ENCODE results near the gene TXNDC16. TPM values are rescaled to one million over a fixed set of nuclear protein-coding genes. Genes with fewer than 3 reads are reported as not detected.

TXNDC16 gene
- total RNA-seq, 4 donors from 2014 or later: 1.5 to 6.1 (median 4.3) TPM

DNA sequence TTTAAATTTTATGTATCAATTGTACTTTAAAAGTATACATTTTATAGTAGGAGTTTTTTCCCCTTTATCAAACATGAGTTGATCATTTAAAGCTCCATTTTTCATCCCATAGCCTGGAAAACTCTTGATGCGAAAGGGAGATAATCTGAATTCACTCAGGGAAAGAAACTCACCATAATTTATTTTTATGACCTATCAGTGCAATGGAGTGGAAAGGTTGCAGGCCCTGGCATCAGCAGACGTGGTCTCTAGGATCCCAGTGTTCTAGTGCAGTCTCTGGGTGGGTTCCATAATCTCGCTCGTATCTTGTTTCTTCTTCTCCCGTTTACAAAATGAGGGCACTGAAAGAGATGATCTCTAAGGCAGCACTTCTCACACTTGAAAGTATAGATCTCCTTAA, 153.2 kb downstream of the TXNDC16 start:
- Histone ChIP-seq H3K9me3 (no peaks in the 10 kb centered on the region), H3K27ac (no peak overlapping the region), H3K4me1 (peaks cover 0 to 16% (median 3%) of the 10 kb centered on the region in 3 donors), H3K27me3 (no peaks in the 10 kb centered on the region), H3K36me3 (no peaks in the 10 kb centered on the region), H3K4me3 (no peak overlapping the region)
- intact Hi-C loops (cut with DNase I): no loop called here
- TF ChIP-seq POLR2A (IDR thresholded peaks at IDR 0.05) (no peak), CTCF (IDR thresholded peaks at IDR 0.05) (no peak)
- no peak for DNase-seq
- WGBS, 2 donors: 76 to 89% methylated on average over 5 of the region's 5 CpGs

DNA sequence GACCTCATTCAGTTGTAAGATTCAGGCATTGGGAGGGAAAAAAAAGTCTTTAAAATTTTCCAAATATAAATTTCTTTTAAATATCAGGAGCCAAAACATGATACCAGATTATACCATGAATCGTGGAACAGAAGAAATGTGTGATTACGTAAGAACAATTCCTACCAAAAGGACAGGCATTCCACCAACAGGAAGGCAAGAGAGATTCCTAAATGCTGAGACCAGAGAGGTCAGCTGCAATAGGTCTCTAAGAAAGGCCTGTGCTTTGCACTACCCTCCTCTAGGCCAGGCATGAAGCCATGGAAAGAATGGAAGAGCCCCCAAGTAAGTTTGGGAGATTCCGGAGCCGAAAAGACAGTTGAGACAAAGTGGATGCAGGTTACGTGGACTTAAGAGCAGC, 154.5 kb downstream of the TXNDC16 start:
- intact Hi-C loops (cut with DNase I): no loop called here

GRCh38 chr14:52395728-52396127, 156.6 kb downstream of the TXNDC16 start:
- Histone ChIP-seq H3K36me3 (no peaks in the 10 kb centered on the region), H3K4me3 (no peak overlapping the region), H3K27ac (no peak overlapping the region), H3K9me3 (no peaks in the 10 kb centered on the region), H3K27me3 (no peaks in the 10 kb centered on the region), H3K4me1 (peaks cover 0 to 9% (median 3%) of the 10 kb centered on the region in 3 donors)
- no peak for DNase-seq
- 70 to 92% methylated on average over 2 of the region's 3 CpGs for WGBS, 2 donors
- intact Hi-C loops (cut with DNase I): no loop called here
- TF ChIP-seq CTCF (IDR thresholded peaks at IDR 0.05): no peak
- TF ChIP-seq POLR2A (IDR thresholded peaks at IDR 0.05): no peak

More for the DNA sequence above, 154.5 kb downstream of the TXNDC16 start:
- H3K27ac ChIP-seq: no peak overlapping the region
- H3K4me3 ChIP-seq: no peak overlapping the region
- H3K4me1 ChIP-seq: peaks cover 0 to 16% (median 3%) of the 10 kb centered on the region in 3 donors
- TF ChIP-seq POLR2A (IDR thresholded peaks at IDR 0.05) (no peak), CTCF (IDR thresholded peaks at IDR 0.05) (no peak)
- WGBS, 2 donors: 85 to 88% methylated on average over 5 of the region's 5 CpGs
- no peaks in the 10 kb centered on the region for H3K36me3 ChIP-seq
- no peaks in the 10 kb centered on the region for H3K9me3 ChIP-seq
- H3K27me3 ChIP-seq: no peaks in the 10 kb centered on the region
- no peak for DNase-seq

DNA sequence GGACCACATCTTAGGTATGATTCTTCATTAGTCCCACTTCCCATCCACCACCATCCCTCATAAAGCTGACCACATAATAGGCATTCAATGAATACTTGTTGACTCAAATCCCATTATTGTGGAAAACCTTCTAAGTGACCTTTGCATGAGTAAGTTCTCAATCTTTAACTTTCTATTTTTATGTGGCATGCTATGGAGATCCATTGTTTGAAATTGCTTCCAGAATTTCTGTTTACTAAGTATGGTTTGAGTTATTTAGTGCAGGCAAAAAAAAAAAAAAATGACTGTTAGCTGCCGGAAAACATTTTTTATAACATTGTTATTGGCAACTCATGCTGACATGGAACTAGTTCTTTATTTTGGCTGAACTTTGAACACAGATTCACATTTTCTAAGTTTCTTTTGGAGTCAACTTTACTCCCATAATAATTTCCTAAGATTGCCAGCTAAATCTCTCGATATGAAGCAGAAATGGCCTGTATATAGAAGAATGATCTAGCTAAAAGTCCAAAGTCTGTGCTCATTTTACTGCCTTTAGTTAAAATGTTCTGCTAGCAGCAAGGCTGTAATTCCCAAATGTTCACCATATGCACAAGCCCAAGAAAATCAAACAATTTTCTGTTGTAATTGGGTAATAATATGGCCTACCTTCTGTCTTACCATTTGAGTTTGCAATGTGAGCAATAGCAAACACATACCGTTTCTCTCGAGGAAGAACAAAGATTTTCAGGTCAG, 160.3 kb downstream of the TXNDC16 start:
- no peaks in the 10 kb centered on the region for H3K4me1 ChIP-seq
- no peaks in the 10 kb centered on the region for H3K36me3 ChIP-seq
- intact Hi-C loops (cut with DNase I): no loop called here
- no peak overlapping the region for H3K4me3 ChIP-seq
- 58 to 60% methylated on average over 4 of the region's 4 CpGs for WGBS, 2 donors
- H3K9me3 ChIP-seq: no peaks in the 10 kb centered on the region
- no peak overlapping the region for H3K27ac ChIP-seq
- H3K27me3 ChIP-seq: no peaks in the 10 kb centered on the region
- TF ChIP-seq POLR2A (IDR thresholded peaks at IDR 0.05) (no peak), CTCF (IDR thresholded peaks at IDR 0.05) (no peak)
- DNase-seq: no peak

Other genes starting within 250 kb of the TXNDC16 start
- gene PTGER2, start 238.2 kb downstream of the TXNDC16 start, total RNA-seq: 1 to 10 TPM in 2 of 4 donors, under 1 TPM in 1, not detected in 1; 0.31 to 2.5 (median 1.1) TPM
- gene GPR137C, start 331 bp upstream of the TXNDC16 start, total RNA-seq: under 1 TPM; 0.21 to 0.95 (median 0.35) TPM
- gene ERO1A, start 143.1 kb upstream of the TXNDC16 start, total RNA-seq: 1,000 to 10,000 TPM in 1 of 4 donors, 100 to 1,000 TPM in 3; 172 to 1,512 (median 404) TPM
- gene PSMC6, start 154.7 kb upstream of the TXNDC16 start, total RNA-seq: 100 to 1,000 TPM in 1 of 4 donors, 10 to 100 TPM in 3; 75.5 to 147 (median 82.9) TPM
- 10 to 100 TPM in 3 of 4 donors, 1 to 10 TPM in 1; 9.7 to 19.7 (median 15.6) TPM for gene STYX, start 177.7 kb upstream of the TXNDC16 start, total RNA-seq
- gene GNPNAT1, start 239.1 kb upstream of the TXNDC16 start, total RNA-seq: 10 to 100 TPM in 3 of 4 donors, 1 to 10 TPM in 1; 9.4 to 27.3 (median 15.0) TPM